ENCODE data around the gene MELTF.

Gene MELTF

DNA sequence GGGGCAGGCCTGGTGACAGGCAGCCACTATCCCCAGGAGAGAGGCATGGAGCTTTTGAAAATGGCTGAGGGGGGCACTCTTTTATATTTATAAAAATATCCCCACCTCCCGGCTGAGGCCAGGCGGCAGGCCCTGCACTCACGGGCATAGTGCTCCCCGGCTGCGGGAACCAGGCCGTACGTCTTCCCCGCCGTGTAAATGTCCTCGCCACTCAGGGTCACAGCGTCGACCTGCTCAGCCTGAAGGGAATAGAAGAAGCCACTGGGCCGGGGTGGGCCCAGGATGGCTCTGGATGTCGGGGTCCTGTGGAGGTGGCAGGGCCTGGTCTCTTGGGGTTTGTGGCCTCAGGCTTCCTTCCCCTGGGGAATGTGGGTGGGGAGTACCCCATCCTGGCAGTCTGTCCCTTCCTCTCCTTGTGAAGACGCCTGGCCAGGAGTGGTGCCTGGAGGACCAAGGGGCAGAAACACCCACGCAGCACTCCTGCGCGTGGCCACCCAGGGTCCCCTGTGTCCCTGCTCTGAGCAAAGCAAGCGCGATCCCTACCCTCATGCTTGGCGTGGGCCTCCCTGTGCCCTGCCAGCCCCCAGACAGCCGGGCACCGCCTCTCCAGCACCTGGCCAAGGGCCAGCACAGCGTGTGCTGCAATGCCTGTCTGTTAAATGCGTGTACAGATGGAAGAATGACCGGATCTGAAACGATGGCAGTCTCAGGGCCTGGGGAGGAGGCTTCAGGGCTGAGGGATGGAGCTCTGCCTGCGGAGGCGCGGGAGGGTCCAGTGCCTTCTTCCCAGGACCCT is 18.9 kb downstream of the MELTF start:
- DNase-seq (ENCODE audit: low spot score): no peak

DNA sequence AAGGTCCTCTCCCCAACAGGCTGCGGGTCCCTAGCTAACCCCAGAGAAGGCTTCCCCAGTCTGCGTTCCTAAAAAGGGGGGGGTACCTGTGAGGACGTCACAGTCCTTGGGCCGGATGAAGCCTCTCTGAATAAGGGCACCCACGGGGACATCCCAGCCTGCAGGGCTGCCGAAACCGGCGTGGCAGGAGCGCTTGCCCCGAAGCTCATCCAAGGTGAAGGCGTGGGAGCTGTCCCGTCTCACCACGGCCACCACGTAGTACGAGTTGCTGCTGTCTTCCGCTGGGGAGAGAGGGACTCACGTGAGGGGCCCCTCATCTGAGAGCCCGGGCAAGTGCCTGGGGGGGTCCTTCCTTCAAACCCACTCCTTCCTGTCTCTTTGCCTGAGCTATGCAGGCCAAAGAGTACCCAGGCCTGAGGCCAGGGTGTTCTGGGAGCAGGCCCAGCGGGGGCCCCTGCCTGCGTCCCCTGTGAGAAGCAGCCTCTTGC is 20.0 kb downstream of the MELTF start:
- DNase-seq (ENCODE audit: low spot score): no peak

DNA sequence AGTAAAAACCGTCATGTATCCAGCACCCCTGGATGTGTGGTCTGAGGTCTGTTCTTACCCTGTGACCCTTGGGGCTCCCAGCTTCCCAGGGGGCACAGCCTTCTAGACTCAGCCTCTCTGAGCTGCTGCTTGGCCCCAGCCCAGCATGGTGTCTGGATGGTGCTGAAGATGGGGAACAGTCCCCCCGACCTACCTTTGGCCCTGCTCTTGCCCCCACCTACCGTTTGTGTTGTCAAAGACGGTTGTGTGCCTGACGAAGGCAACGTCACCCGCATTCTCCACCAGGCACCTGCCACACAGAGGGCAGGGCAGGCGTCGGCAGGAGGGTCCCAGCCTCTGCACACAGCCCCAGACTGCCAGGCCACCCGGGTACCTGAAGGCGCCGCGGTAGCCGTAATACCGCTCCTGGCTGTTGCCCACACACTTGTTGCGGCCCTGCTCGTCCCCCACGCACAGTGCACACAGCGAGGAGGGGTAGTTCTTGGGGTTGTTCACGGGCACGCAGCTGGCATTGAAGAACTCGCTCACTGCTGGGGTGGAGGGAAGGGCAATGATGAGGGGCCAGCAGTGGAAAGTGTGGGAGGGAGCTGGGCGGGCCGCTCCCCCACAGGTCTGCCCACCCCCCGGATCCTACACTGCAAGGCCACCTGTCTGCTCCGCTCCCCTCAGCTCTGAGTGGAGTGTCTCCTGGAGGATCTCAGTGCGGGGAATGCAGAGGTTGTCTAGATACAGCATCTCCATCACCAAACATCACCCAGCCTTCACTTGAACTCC is 21.0 kb downstream of the MELTF start:
- DNase-seq (ENCODE audit: low spot score): no peak

DNA sequence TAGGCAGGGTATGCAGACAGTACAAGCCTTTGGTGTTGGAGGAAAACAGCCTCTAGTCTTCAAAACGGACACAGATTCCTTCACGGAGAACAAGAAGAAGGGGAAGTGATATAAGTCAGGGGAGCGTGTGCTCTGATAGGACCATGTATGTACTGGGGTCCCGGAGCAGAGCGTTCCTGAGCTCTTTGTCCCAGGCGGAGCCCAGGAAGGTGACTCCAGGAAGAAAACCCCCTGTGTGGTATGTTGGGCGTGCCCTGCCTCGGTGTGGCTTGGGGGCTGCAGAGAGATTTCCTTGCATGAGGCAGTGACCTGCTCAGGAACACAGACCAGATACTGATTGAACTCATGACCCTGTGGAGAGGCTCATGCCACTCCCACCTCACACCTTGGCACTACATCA is 21.7 kb downstream of the MELTF start:
- DNase-seq (ENCODE audit: low spot score): no peak

DNA sequence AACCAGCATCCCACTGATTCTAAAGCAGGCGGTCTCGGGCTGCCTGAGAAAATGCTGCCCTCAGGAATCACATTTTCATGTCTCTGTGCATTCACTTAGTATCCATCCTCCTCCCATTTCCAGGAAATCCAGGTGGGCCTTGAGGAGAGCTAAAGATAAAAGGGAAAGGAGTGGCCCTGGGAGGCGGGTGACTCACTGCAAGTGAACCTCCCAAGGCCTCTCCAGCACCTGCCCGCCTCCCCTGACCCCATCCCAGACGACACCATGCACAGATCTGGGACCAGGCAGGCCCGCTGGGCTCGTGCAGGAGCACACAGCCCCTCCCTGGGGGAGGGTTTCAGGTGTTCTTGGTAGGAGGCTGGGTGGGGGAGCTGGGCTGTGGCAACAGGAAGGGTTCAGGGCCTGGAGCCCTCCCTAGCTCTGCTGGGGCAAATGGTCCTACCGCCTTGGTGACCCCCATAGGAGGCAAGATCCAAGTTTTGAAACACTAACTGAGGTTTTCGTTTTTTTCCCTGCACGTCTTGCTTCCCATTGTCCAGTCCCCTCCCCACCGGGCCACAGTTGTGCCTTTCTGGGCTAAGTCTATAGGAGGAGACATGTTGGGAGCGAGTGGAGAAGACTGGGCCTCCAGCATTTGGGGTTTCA is 22.2 kb downstream of the MELTF start:
- DNase-seq (ENCODE audit: low spot score): no peak

DNA sequence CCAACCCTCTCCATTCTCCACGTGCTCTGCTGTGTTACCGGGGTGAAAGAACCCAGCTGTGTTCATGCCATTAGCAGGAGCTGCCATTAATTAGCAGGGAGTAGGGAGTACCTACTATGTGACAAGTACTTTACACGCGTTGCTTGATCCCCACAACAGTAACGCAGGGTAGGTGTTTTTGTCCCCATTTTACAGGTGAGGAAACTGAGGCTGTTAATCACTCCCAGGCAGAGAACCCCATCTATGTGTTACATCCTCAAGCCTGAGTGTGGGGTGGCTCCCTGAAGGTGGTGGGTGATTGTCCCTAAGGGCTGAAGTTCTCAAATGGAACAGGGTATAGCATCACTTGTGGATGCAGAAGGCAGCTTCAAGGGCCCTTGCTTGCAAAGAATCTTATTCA is 22.8 kb downstream of the MELTF start:
- no peak for DNase-seq (ENCODE audit: low spot score)

DNA sequence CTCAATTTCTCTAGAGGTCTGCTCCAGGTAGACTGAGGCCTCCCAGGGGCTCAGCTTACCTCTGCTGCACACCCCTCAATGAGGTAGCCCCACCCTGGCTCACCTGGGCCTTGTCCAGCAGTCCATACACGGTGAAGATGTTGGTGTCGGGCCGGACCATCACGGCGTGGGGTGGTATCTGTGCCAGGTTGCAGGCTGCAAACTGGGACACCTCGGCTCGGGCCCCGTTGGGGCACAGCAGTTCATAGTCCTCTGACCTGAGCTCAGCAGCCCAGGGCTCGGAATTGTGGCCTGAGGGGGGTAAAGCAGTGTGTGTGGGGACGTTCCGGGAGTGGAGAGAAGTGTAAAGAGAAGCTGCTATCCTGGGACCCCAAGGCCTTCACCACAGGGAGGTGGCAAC is 23.2 kb downstream of the MELTF start:
- no peak for DNase-seq (ENCODE audit: low spot score)

DNA sequence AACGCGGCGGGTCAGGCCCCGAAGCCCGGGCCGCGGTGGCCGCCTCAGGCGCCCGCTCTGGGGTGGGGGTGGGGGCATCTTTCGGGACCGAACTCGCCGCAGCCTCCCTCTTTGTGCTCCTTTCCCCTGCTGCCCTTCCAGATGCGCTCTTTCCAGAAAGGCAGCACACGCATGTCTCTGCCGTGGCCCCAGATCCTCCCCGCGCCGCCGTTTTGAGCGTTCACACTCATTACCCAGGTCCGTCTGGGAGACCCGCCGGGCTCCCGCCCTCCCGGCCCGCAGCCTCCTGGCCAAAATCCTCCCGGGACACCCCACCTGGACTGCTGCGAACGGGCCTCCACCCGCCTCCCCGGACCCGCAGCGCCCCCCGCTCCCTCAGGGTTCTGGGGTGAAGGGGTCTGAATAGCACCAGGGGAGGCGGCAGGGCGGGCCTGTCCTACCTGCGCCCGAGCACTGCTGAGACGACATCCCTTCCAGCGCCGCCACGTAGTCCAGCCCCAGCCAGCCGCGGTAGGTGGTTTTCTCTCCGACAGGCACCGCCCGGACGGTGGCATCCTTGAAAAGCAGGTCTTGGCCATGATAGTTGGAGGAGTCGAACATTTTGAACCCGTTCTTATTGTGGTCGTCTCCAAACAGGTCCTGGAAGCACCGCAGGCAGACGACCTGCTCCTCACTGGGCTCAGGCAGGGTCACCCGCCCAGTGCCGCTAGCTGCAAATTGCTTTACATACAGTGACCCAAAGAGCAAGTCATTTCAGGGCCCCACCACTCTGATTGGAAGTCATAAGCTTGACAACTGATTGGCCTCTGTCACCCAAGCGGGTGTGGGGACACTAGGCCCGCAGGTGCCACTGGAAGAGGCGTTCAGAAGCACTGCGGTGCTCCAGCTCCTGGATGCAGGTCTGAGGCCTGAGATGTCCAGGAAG is 25.9 kb downstream of the MELTF start:
- DNase-seq (ENCODE audit: low spot score): no peak

DNA sequence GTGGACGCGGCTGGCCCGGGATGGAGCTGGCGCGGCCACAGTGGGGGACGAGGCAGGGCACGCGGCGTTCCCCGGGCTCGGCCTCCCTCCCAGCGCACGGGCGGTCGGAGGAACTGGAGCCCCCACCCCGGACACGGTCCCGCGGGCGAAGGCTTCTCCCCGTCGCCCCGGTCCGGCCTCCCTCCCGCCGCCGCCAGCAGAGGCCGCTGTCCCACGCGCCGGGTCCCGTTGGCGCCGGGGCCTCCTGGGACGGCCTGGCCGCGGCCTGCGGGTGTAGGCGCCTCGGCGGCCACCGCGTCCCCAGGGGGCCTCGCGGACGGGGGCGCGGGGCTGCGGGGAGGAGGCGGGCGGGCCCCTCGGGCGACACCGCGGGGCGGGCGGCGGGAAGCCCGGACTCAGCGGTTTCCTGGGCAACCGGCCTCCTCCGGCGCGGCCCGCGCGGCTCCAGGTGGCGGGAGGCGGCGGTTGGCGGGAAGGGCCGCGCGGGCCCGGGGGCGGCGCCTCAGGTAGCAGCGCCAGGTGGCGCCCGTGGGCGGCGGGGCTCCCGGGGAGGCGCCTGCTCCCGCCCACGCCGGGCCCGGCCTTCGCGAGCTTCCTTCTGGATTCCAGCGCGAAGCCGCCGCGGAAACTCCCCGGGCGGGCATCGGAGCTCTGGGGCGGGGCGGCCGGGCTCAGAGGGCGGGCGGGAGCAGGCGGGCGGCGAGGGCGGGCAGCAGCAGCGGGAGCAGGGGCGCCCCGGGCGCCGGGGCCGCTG is 26.7 kb downstream of the MELTF start:
- peak; percentile 76 for DNase-seq (ENCODE audit: low spot score)

DNA sequence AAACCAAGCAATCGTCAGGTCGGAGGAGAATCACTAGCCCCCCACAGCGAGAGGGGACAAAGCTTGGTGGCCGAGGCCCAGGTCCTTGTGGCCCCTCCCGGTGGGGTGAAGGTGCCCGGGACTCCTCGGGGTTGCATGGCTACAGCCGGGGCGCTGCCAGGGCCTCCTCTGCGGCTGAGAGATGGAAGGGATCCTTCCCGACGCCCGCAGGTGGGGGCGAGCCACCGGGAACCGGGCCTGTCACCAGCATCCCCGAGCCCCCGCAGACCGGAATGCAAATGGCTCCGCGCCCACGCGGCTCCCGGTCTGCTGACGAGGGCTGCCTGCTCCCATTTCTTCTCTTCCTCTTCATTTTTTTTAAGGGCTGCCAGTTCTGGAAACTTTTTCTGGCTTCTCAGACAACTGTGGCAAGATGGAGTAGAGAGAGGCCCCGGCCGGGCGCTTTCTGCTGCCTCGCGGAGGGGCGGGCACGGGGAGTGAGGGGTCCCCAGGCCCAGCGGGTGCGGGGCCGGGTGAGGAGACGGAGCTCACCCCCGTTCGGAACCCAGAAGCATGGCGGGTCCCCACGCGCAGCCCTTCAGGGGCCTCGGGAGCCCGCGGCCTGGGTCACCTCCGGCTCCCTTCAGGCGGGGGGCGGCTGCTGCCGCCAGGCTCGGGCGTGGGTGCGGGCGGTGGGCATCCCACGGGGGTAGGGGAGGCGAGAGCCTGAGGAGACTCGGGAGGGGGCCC is 27.5 kb downstream of the MELTF start:
- no peak for DNase-seq (ENCODE audit: low spot score)

DNA sequence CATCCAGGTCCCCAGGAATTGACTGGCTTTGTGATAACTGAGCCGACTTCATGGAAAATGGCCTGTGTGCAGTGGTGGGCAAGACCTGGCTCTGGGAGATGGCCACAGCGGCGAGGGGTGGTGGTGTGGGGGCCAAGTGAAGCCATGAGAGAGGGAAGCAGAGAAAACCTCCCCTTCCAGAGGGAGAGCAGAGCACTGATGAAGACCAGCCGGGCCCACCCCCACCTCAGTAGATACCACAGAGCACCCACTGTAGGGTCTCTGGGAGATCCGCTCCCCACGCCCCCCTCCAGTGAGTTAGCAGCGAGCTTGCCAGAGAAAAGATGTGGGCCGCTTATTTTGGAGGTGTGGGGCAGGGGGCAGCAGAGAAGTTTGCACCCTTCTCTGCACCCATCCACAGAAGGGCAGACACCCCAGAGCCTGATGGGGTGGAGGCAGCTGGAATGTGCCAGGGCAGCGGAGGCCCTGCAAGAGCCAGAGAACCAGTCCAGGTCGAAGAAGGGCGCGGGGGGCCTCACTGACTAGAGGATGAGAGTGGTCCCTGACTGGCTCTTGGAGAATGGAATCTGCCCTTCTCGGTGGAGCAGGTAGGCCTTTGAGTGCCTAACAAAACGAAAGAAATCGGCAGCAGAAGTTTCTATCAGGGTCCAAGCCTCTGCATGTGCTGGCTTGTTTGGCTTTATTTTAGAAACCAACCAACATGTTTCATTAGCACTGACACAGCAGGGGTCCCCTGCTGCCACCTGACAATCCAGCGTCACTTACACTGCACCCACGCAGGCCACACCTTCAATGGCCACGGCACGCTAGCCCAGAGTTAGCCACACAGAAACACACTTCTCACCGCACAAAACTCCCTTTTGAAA is 28.3 kb downstream of the MELTF start:
- DNase-seq (ENCODE audit: low spot score): no peak

DNA sequence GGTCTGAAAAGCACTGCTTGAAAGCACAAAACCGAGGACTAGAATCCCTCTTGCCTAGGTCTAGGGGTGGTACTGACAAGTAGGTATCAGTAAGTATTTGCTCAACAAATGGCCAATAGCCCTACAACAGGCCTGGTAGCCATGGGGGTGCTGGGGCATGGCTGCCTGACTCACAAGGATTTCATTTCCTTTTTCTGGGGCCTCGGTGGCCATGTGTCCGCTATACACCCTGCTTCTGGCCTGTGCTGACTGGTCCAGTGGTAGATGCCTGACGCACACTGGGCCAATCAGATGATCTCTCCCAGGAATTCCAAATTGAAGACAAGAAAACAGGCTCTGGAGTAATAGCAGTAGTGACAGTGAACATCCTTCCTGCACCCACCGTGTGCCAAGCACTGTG is 29.4 kb downstream of the MELTF start:
- DNase-seq (ENCODE audit: low spot score): no peak

DNA sequence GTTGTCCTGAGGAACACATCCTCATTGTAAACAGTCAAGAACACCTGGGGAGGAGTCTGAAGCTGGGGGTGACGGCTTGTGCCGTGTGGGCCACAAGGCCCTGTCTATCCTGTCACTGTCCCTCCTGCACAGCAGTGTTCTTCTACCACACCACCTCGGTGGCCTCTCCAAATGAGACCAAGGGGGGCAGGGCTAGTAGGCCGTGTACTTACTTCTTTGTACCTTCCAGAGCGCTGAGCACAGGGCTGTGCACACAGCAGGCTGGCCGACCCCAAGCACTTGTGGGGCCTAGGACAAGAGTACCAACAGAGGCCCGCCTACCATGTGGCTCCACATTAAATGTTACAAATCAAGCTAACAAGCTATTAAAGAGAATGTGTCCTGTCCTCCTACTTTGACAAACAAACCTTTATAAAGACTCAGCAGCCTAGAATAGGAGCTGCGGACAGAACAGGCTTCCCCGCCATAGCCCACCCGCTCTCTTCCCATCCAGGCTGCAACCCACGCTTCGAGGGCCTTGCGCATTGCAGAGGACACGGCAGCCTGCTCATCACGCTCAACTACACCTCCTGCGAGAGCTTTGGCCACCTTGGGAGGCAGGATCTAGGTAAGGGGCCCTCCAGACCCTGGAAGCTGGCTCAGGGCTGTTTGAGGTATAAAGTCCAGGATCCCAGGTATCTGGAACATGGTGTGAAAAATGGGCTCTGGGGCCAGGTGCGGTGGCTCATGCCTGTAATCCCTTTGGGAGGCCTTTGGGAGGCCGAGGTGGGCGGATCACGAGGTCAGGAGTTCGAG is 30.5 kb downstream of the MELTF start:
- no peak for DNase-seq (ENCODE audit: low spot score)

DNA sequence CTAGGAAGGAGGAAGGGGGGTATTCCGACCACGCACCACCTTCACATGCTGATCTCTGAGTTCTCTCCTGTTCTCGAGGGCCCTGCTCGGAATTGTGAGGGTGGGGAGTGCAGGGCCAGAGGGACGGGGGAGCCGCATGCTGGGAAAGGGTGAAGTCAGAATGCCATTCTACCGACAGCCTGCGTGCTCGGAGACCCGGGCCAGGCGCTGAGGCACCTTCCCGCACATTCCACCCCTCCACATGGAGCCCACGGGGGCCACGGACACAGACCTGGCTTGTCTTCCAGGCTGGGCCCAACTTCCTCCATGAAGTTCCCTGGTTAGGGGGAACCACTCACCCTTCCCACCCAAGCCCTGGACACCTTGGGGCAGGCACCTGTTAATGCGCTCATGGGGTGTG is 32.3 kb downstream of the MELTF start:
- no peak for DNase-seq (ENCODE audit: low spot score)

DNA sequence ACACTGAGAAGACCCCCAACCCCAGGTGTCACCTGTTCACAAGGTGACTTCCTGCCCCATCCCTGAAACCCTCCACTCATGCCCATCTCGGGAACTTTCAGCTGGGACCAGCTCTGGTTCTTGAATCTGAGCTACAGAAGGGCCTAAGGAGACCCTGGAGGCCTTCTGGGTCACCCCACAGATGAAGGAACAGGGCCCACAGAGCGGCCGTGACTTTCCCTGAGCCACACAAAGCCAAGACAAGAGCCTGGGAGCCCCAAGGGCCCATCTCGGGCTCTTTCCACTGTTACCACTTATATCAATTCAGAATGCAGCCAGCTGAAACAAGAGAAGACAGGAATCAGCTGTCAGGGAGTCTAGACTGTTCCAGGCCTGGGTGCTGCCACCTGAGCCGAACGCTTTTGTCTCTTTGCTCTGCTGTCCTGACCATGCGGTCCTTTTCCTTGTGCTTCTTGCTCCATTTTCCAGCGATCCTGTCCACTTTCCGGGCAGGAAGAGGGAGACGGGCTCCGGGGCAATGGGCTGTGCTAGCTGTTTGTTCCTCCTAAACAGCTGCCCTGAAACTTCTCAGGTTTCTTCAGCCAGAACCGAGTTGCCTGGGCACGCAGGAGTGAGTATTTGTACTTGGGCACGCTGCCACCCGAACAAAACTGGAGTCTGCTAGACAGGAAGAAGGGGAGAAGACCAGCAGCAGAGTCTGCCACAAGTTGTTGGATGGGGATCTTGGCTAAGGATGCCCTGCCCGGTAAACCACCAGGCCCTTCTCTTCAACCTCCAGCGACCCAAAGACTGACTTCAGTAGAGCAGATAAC is 33.0 kb downstream of the MELTF start:
- DNase-seq (ENCODE audit: low spot score): no peak

DNA sequence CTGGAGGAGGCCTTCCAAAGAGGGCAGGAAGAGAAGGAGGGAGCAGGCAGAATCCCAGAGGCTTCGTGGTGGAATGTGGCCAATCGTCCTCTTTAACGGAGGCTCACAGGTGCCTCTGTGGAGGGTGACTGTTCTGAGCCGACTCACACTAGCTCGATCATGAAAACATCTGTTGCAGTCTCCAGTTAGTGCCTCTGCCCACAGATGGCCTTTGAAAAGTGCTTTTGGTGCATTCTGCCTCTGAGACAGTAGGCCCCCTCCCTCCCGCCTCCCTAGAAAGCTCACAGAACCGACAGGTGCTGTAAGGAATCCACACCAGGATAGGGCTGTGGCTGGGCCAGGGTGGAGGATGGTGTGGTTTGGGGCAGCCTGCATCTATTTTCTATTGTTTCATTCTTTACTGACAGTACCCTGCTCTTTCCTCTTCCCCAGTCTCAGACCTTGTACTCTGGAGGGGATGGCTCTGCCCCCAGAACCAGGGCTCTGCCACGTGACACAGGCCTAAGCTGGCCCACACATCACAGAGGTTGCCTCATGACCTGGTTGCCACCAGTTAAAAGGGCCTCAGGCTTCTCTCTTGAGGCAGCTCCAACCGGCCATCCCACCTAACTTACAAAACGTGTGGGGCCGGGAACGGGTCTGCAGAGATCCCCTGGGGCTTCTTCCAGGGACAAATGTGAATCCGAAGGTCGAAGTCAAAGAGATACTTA is 33.8 kb downstream of the MELTF start:
- DNase-seq (ENCODE audit: low spot score): no peak

DNA sequence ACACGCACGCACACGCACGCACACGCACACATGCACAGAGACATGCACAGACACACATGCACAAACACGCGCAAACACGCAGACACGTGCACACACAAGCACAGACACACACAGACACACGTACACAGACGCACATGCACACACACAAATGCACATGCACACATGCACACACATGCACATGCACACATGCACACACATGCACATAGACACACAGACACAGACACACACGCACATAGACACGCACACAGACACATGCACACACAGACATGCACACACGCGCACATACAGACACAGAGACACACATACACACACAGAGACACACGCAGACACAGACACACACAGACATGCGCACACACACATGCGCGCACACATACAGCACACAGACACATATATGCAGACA is 34.6 kb downstream of the MELTF start:
- DNase-seq (ENCODE audit: low spot score): no peak
